ENCODE results near the gene TRIP11.

The TRIP11 gene

DNA sequence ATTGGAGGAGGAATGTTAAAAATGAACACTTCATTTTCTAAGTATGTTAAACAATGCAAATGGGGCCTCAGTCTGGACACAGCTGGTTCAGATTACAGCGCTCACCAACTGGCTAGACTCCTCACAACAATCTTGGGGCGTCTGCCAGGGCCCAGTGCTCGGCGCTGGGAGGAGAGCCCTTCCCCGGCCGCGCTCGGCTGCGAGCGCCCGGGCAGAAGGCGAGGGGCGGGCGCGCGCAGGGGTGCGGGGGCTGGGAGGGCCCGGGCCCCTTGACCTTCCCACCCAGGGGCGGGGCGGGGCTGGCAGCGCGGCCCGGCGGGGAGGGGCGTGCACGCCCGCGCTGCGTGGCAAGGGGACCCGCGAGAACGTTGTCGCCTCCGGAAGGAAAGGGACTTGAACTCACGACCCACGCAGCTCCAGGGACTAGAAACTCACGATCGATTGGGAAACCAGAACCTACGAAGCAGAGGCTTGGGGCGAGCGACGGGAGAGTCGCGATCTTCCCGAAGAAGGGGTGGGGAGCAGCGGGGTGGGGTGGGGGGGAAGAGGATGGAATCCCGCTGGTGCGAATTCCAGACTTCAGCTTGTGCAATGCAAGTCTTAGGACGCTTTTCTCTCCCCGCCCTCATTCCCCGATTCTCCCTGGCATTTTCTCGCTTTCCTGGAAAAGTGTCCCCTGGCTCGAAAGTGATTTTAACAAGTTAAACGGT lies 92.2 kb downstream of the TRIP11 start, which contains the start of gene FBLN5:
Gene FBLN5, minus strand, starts transcription at position 220 of the 710 bp plus-strand sequence. CDS start 465 bp downstream, outside the sequence.
- Histone ChIP-seq H3K9ac (no peak within 1 kb of the TSS), H3K4me2 (peak within 1 kb of the TSS in 7 of 11 experiments; percentile 16 to 50 (median 21); a peak in 7 of 22 replicates), H3K27ac (no peak within 1 kb of the TSS)

DNA sequence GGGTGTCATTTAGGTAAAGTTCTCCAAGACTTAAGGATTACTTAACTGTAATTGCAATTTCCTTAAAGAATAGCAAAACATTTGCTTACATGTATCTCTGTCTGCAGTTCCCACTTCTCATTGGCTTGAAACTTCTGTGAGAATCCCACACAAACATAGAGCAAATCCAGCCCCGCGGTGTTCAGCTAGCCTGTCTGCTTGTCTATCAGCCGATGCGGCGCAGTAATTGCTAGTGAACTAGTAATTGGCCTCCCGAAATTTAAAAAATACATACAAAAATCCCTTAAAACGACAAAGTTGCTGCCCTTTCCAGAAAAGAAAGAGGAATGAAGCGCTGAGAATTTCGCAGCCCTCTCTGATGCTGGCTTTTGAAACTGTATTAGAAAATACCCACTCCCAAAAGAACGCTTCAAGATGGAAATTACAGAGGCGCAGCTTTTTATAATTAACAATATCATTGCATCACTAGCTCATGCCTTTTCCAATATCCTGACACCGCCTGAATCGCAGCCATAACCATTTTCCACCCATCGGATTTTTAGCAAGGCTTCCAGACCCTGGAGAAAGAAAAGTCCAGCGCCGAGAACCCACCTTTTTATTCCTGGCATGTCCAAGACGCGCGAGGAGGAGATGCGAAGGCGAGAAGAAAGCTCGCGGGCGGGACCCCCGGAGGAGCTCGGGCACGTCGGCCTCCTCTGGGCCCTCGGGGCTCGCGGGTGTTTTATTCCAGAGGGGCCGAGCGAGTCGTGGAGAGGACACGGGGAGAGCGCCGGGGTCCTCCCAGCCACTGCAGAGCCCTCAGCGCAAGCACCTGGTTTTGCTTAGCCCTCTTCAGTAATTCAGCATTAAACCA lies 93.0 kb downstream of the TRIP11 start:
- H4K20me1 ChIP-seq = no peaks in the 10 kb centered on the region
- H3K4me3 ChIP-seq = peak overlapping the region in 3 of 10 experiments; percentile 16 to 35 (median 28); a peak in 2 of 20 replicates
- H3K27ac ChIP-seq = no peak overlapping the region
- peak overlapping the region in 7 of 11 experiments; percentile 16 to 50 (median 21); a peak in 7 of 22 replicates for H3K4me2 ChIP-seq
- H3K9me3 ChIP-seq (replicated peaks in 1 of 11) = peaks cover 0 to 8% (median 0%) of the 10 kb centered on the region in 11 experiments; a peak in 3 of 22 replicates
- peaks cover 38 to 46% (median 43%) of the 10 kb centered on the region in 11 experiments for H3K27me3 ChIP-seq
- no peak overlapping the region for H3K9ac ChIP-seq
- TF ChIP-seq Cebpa-rat (IDR thresholded peaks at IDR 0.05) = no peak
- peaks cover 0 to 5% (median 0%) of the 10 kb centered on the region in 10 experiments; a peak in 6 of 20 replicates for H3K4me1 ChIP-seq
- no peaks in the 10 kb centered on the region for H3K36me3 ChIP-seq

More for the DNA sequence above, 92.2 kb downstream of the TRIP11 start, which contains the start of gene FBLN5:
- TF ChIP-seq Cebpa-rat (IDR thresholded peaks at IDR 0.05) = no peak
- Histone ChIP-seq H4K20me1 (no peaks in the 10 kb centered on the region), H3K4me3 (peak within 1 kb of the TSS in 3 of 10 experiments; percentile 16 to 35 (median 28); a peak in 3 of 20 replicates), H3K9me3 (replicated peaks in 1 of 11) (peaks cover 0 to 8% (median 0%) of the 10 kb centered on the region in 11 experiments; a peak in 3 of 22 replicates), H3K27me3 (peaks cover 38 to 46% (median 43%) of the 10 kb centered on the region in 11 experiments), H3K36me3 (no peaks in the 10 kb centered on the region), H3K4me1 (no peaks in the 10 kb centered on the region; a peak in 1 of 20 replicates)

DNA sequence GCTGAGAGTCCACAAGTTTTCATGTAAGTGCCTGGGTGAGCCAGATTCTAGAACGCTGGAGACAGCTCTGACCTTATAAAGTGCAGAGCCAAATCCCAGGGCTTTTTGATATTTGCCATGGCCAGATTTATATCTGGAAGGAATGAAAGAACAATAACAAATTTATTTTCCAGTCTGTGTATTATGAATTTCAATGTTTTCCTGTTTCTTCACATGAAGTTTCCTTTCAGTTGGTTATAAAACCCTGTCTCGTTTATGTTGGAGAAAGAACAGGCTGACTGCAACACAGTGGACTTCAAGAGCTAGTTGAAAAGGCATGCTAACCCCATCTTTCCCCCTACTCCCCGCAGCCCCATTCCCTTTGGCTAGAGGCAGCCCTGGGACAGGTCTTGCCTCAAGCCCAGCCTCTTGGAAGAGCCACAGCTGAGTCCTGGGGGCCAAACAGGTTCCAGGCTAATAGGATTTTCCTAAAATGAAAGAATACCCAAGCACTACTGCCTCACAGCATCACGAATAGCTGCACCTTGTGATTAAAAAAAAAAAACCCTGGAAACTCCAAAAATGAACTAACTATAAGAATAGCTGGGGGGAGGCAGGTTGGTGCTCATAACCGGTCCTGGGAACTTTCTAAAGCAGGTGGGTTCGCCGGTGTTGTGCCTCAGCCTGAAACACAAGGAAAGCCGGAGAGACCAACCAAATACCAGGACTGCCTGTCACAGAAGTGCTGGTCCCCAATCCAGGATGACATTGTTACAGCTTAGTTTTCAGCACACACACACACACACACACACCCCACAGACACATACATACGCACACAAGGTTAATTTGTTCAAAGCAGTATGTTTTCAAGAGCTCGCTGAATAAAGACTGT lies 93.9 kb downstream of the TRIP11 start:
- TF ChIP-seq Cebpa-rat (IDR thresholded peaks at IDR 0.05) = no peak
- Histone ChIP-seq H3K4me2 (no peak overlapping the region), H4K20me1 (no peaks in the 10 kb centered on the region), H3K4me3 (no peak overlapping the region), H3K27me3 (peaks cover 38 to 46% (median 43%) of the 10 kb centered on the region in 11 experiments), H3K27ac (no peak overlapping the region), H3K9me3 (replicated peaks in 1 of 11) (peaks cover 0 to 8% (median 0%) of the 10 kb centered on the region in 11 experiments; a peak in 3 of 22 replicates), H3K36me3 (no peaks in the 10 kb centered on the region), H3K4me1 (peaks cover 0 to 6% (median 0%) of the 10 kb centered on the region in 10 experiments; a peak in 6 of 20 replicates), H3K9ac (no peak overlapping the region)

DNA sequence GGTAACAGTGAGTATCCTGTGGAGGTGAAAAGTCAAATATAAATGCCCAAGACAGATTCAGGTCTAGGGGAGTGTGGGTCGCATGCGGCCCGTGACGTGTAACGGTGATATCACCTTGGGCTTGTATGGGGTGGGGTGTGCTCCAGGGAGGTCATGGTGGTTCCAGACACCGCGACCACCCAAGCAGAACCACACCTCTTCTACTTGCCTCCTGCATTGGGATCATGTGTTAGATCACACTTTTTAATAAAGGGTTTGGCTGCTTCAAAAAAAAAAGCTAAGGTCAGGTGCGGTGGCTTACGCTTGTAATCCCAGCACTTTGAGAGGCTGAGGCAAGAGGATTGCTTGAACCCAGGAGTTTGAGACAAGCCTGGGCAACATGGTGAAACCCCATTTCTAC lies 96.9 kb downstream of the TRIP11 start:
- Histone ChIP-seq H3K27me3 (peaks cover 27 to 31% (median 29%) of the 10 kb centered on the region in 11 experiments), H4K20me1 (no peaks in the 10 kb centered on the region), H3K27ac (no peak overlapping the region), H3K36me3 (no peaks in the 10 kb centered on the region), H3K9ac (no peak overlapping the region), H3K9me3 (replicated peaks in 1 of 11) (peaks cover 0 to 8% (median 0%) of the 10 kb centered on the region in 11 experiments; a peak in 3 of 22 replicates), H3K4me3 (no peak overlapping the region), H3K4me2 (no peak overlapping the region), H3K4me1 (peaks cover 0 to 6% (median 0%) of the 10 kb centered on the region in 10 experiments; a peak in 6 of 20 replicates)
- no peak for TF ChIP-seq Cebpa-rat (IDR thresholded peaks at IDR 0.05)

DNA sequence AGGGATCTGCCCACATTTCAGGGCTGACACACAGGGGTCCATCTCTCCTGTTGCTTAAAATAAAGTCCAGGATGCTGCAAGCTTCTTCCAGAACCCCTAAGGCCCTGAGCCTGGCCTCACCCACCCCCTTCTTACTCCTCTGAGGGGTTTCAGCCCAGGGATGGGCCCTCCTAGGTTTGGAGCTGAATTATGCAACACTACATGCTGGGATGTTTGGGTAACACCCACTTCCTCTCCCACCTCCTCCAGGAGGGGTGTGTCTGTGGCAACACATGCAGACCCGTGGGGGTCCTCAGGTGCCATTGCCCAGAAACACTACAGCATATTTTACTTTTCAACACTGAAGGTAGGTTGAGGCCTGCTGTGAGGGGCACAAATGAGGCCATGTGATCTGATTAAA lies 97.7 kb downstream of the TRIP11 start:
- Histone ChIP-seq H3K9me3 (replicated peaks in 1 of 11) (peaks cover 0 to 4% (median 0%) of the 10 kb centered on the region in 11 experiments; a peak in 3 of 22 replicates), H4K20me1 (no peaks in the 10 kb centered on the region), H3K27me3 (peaks cover 19 to 23% (median 21%) of the 10 kb centered on the region in 11 experiments), H3K4me2 (peak overlapping the region in 2 of 11 experiments; percentile 6 to 35; a peak in 2 of 22 replicates), H3K4me1 (peaks cover 0 to 6% (median 0%) of the 10 kb centered on the region in 10 experiments; a peak in 6 of 20 replicates), H3K9ac (no peak overlapping the region), H3K27ac (no peak overlapping the region), H3K36me3 (no peaks in the 10 kb centered on the region), H3K4me3 (no peak overlapping the region)
- TF ChIP-seq Cebpa-rat (IDR thresholded peaks at IDR 0.05) = no peak

DNA sequence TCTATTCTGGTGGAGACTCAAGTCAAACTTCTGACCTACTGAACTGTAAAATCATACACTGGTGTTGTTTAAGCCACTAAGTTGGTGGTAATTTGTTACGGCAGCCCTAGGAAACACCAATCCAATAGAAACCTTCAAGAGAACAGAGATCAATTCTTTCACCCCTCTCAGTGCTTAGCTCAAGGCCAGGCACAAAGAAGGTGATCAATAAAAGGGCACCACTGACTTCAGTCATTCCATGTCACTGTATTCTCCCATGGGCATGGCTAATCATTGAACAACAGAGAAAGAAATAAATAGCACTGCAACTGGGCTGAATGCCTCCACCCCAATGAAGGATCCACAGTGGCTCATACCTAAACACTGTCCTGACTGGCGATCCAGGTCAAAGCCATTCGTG lies 99.7 kb downstream of the TRIP11 start:
- no peaks in the 10 kb centered on the region for H4K20me1 ChIP-seq
- H3K4me1 ChIP-seq = peaks cover 0 to 6% (median 0%) of the 10 kb centered on the region in 10 experiments; a peak in 5 of 20 replicates
- no peak overlapping the region for H3K9ac ChIP-seq
- H3K4me3 ChIP-seq = no peak overlapping the region
- TF ChIP-seq Cebpa-rat (IDR thresholded peaks at IDR 0.05) = no peak
- peaks cover 0 to 3% (median 2%) of the 10 kb centered on the region in 11 experiments; a peak in 17 of 22 replicates for H3K27me3 ChIP-seq
- no peak overlapping the region for H3K27ac ChIP-seq
- no peak overlapping the region for H3K4me2 ChIP-seq
- no peaks in the 10 kb centered on the region for H3K36me3 ChIP-seq
- H3K9me3 ChIP-seq (replicated peaks in 1 of 11) = no peaks in the 10 kb centered on the region

- Histone ChIP-seq H3K36me3 (no peaks in the 10 kb centered on the region), H3K27me3 (no peaks in the 10 kb centered on the region), H3K4me3 (no peak overlapping the region), H3K9ac (no peak overlapping the region), H3K9me3 (replicated peaks in 1 of 11) (no peaks in the 10 kb centered on the region), H3K4me2 (no peak overlapping the region), H4K20me1 (no peaks in the 10 kb centered on the region), H3K27ac (no peak overlapping the region), H3K4me1 (peaks cover 0 to 5% (median 0%) of the 10 kb centered on the region in 10 experiments; a peak in 1 of 20 replicates)
- no peak for TF ChIP-seq Cebpa-rat (IDR thresholded peaks at IDR 0.05)
Observed at GRCh38 chr14:91935586-91935985, 104.3 kb downstream of the TRIP11 start.

Data from BLaER1 treated with 17β-estradiol and CSF1 and Interleukin-3, amounts not matched to agents 10 nM and 100 nM (cell line).